Measurements from ENCODE around the gene MEF2C.
A peak's percentile ranks its signal among the peaks of the same experiment; 100 is the strongest.

MEF2C gene

DNA sequence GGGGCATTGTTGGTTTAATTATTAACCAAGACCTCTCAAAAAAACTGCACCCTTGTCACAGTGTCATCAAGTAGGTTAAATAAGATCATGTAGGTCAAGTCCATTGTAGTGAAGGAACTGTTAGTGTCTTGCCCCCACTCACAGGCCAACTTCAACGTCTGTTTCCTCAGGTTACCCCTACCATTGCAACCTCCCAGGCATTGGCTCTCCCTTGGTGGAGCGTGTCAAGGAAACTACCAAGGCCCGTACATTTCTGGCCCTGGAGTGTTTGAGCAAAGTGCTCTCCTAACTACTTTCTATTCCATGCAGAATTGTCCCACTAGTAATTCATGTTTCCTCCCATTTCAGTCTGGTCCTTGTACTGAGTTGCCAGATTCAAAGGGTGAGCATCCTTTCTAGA lies 167.5 kb downstream of the MEF2C start:
- no peak for DNase-seq

- DNase-seq: no peak
Observed at GRCh38 chr5:88713818-88714217, 169.2 kb downstream of the MEF2C start.

- DNase-seq: no peak
Observed at GRCh38 chr5:88708682-88709398, 174.1 kb downstream of the MEF2C start.

- no peak for DNase-seq
Observed at GRCh38 chr5:88708021-88708420, 175.0 kb downstream of the MEF2C start.

- DNase-seq: no peak
Observed at GRCh38 chr5:88707216-88707965, 175.6 kb downstream of the MEF2C start.

- DNase-seq: no peak
Observed at GRCh38 chr5:88702332-88702731, 180.7 kb downstream of the MEF2C start.

DNA sequence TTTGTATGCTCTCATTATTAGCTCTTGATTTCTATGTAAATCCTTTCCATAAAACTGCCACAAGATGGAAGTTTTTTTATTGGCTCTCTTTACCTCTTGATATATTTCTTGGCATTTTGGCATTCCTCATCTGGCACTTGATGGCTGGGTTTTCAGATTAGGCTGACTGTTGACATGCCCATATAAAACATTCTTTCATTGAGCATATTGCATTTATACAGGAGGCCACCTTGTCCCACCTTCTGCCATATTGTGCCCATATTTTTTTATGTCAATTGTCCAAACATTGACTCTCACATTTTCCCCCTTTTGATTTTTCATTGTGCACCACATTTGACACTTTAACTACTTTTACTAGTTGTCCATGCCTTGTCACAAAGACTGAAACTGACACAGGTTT lies 182.9 kb downstream of the MEF2C start:
- DNase-seq: no peak

DNA sequence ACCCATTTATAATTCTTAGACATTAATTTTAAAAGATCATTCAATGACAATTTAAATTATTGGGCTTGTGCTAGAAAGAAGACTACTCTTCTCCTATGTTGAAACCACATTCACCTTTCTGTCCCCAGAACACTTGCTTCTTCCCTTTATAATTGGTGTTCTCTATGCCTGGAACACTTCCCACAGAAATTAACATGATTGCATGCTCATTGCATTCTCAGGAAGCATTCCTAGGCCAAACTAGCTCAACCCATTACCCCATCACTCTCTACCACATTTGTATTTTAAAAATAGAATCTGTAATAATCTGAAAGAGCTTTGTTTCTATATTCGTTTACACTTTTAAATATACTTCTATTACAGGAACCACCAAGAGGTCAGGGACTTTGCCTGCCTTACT lies 184.7 kb downstream of the MEF2C start:
- DNase-seq: no peak

GRCh38 chr5:88696466-88696865 lies 186.5 kb downstream of the MEF2C start:
- no peak for DNase-seq

GRCh38 chr5:88695931-88696330 lies 187.1 kb downstream of the MEF2C start:
- DNase-seq: no peak

GRCh38 chr5:88695232-88695631 lies 187.8 kb downstream of the MEF2C start:
- peak; percentile 11 for DNase-seq

- peak; percentile 13 for DNase-seq
Observed at GRCh38 chr5:88694023-88694679, 188.8 kb downstream of the MEF2C start.

DNA sequence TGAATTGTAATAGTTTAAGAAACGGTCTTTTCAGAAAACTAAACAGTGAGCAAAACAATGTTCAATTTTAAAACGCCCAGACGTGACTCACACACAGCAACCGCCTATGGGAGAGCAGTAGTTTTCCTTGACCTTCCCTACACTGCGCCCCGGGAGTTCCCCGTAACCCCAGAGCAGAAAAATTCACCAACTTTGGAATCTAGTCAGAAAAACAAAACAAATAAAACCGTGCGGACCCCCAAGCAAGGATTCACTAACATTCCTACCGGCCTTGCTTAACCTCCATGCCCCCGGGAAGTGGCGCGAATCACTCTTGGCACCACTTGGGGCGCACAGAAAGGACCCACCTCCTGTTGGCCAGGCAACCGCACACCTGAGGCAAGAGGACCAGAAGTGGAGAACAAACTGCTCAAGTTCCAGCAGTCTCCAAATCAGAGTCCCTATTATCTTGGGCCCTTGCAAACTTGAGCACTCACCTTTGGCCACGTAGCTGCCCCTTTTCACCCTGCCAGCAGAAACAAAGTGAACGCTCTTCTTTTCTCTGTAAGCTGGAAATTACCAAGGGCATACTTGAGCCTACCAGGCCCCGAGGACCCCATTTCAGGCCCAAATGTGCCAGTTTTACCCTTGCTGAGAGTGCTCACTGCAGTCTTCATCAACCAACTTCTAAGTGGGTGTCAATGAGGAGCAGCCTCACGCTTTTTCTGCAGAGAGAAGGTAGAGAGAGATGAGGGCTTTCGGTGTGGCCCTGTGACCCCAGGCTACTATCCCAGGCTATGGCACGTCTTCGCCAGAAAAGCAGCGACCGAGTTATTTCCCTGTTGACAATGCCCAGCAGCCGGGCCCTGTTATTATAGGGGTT lies 189.7 kb downstream of the MEF2C start:
- no peak for DNase-seq

- DNase-seq: peak; percentile 50
Observed at GRCh38 chr5:88691945-88692868, 190.8 kb downstream of the MEF2C start.

DNA sequence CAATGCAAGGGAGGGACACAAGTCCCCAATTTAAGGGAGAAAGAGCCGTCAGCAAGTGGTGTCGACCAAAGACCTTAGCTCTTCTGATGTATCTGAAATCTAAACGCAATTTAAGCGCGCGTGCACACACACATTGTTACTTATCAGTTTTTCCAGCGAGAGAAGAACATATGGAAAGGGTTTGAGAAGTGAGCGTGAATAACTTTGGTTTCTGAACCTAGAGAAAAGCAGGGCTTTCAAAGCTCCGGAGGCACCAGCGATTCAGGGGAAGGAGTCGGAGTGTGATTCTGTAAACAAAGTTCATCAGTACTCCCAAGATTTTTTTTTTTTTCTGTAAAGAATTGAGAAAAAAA lies 191.8 kb downstream of the MEF2C start:
- no peak for DNase-seq

- DNase-seq: peak; percentile 88
Observed at GRCh38 chr5:88690409-88691229, 192.4 kb downstream of the MEF2C start.

- peak; percentile 49 for DNase-seq
Observed at GRCh38 chr5:88689668-88690408, 193.1 kb downstream of the MEF2C start.

GRCh38 chr5:88688984-88689667 lies 193.9 kb downstream of the MEF2C start:
- peak; percentile 55 for DNase-seq

All from right kidney (tissue), 1 donor.